Measurements from ENCODE around the gene RUNX1. TPM values are rescaled to one million over a fixed set of nuclear protein-coding genes. Genes with fewer than 3 reads are reported as not detected.

Gene RUNX1
- total and polyA plus RNA-seq, 7 donors: 8.7 to 230 (median 30.1) TPM

DNA sequence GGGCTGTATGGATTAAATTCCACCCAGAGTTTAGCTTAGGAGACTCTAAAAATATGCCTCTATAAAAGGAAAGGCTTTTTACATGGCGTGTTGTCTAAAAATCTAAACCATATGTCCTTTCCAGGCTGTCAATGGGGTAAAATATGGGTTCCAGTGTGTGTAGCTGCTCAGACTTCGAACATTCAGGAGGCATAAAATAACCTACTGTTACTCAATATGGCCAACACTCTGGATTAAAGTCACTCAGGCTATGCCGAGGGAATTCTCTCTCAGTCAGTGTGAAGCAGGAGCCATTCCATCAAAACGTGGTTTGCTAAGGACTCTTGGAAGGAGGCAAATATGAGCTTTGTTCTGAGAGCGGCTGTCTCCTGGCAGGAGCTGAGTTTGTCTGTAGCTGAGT, 135.3 kb downstream of the RUNX1 start:
- TF ChIP-seq, protein P1, sequence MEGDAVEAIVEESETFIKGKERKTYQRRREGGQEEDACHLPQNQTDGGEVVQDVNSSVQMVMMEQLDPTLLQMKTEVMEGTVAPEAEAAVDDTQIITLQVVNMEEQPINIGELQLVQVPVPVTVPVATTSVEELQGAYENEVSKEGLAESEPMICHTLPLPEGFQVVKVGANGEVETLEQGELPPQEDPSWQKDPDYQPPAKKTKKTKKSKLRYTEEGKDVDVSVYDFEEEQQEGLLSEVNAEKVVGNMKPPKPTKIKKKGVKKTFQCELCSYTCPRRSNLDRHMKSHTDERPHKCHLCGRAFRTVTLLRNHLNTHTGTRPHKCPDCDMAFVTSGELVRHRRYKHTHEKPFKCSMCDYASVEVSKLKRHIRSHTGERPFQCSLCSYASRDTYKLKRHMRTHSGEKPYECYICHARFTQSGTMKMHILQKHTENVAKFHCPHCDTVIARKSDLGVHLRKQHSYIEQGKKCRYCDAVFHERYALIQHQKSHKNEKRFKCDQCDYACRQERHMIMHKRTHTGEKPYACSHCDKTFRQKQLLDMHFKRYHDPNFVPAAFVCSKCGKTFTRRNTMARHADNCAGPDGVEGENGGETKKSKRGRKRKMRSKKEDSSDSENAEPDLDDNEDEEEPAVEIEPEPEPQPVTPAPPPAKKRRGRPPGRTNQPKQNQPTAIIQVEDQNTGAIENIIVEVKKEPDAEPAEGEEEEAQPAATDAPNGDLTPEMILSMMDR (IDR thresholded peaks at IDR 0.05): no peak
- intact Hi-C loops (cut with DNase I): no loop called here
- H3K4me3 ChIP-seq: no peak overlapping the region
- H3K27ac ChIP-seq: no peak overlapping the region
- DNase-seq (no peak), ATAC-seq (peak in 1 of 4 donors; percentile 6)
- H3K4me1 ChIP-seq: no peaks in the 10 kb centered on the region
- no peaks in the 10 kb centered on the region for H3K27me3 ChIP-seq (ENCODE audit: insufficient read depth in 3 of 3, low read length in 2 of 3)
- H3K9me3 ChIP-seq: no peaks in the 10 kb centered on the region
- peaks cover 0 to 3% of the 10 kb centered on the region in 2 donors for H3K36me3 ChIP-seq (ENCODE audit: insufficient read depth in 1 of 2, low read depth in 1 of 2)
- 39 to 51% (median 43%) methylated on average over 5 of the region's 5 CpGs for WGBS, 3 donors

DNA sequence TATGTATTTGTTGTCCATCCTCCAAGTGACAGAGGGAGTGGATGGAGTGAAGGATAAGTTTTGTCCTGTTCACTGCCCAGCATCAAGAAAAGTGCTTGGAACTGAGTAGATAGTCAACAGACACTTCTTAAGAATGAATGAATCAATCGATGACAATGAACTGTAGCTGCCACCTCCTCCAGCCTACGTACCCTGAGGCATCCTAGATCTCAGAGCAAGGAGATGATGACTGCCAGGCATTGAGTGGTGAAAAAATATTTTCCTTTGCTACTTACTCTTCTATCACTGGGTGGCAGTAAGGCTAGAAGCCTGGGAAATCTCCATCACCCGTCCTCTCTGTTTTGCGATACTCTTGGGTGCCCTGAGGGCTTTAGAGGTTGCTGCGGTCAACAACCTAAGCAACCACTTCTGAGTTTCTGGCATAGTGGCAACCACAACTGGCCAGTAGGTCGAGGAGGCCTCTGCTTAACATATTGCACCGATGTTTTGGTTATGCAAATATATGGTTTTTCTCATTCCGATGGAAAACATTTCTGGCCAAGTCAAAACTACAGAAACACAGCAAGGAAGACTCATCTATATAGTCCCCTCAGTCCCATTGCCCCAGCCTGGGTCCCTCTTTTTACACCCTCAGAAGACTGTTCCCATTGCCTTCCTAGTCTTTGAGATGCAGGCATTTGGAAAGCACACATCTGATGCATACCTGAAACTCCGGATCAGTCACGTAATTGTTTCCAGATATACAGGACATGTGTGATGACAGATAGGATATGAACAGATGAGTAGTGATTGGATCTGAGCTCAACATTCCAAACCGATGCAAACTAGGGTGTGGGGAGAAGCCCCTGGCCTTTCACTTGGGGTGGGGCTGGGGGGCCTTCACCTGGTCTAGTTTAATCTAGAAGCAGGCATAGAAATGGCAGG, 136.8 kb downstream of the RUNX1 start:
- Histone ChIP-seq H3K4me3 (no peak overlapping the region), H3K27me3 (ENCODE audit: insufficient read depth in 3 of 3, low read length in 2 of 3) (no peaks in the 10 kb centered on the region), H3K27ac (no peak overlapping the region), H3K4me1 (no peaks in the 10 kb centered on the region), H3K36me3 (ENCODE audit: insufficient read depth in 1 of 2, low read depth in 1 of 2) (peaks cover 0 to 3% of the 10 kb centered on the region in 2 donors), H3K9me3 (no peaks in the 10 kb centered on the region)
- no peak for DNase-seq
- no peak for ATAC-seq
- intact Hi-C loops (cut with DNase I): no loop called here
- 80 to 85% (median 83%) methylated on average over 11 of the region's 11 CpGs for WGBS, 3 donors
- TF ChIP-seq, protein P1 (IDR thresholded peaks at IDR 0.05): no peak

DNA sequence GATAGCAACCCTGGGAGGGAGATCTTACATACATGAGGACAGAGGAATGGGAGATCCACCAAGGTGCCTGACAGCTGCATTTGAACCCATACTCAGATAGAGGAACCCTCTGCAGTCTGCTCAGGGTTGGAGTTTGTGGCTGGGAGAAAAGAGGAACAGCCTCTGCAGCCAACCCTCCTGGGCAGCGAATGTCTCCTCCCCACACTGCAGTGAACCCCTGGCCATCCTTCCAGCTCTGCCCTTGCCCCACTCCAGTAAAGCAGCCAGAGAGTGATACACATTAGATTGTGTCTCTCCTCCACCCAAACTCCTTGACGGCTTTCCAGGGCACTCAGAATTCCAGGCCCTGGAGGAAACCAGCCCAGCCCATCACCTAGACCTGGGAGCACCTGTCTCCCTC, 137.7 kb downstream of the RUNX1 start:
- DNase-seq (no peak), ATAC-seq (peak in 1 of 4 donors; percentile 14)
- no peaks in the 10 kb centered on the region for H3K4me1 ChIP-seq
- H3K36me3 ChIP-seq (ENCODE audit: insufficient read depth in 1 of 2, low read depth in 1 of 2): peaks cover 0 to 3% of the 10 kb centered on the region in 2 donors
- no peaks in the 10 kb centered on the region for H3K9me3 ChIP-seq
- 97 to 100% (median 99%) methylated on average over 2 of the region's 2 CpGs for WGBS, 3 donors
- no peak overlapping the region for H3K27ac ChIP-seq
- H3K4me3 ChIP-seq: no peak overlapping the region
- H3K27me3 ChIP-seq (ENCODE audit: insufficient read depth in 3 of 3, low read length in 2 of 3): no peaks in the 10 kb centered on the region
- intact Hi-C loops (cut with DNase I): no loop called here
- TF ChIP-seq, protein P1 (IDR thresholded peaks at IDR 0.05): no peak

DNA sequence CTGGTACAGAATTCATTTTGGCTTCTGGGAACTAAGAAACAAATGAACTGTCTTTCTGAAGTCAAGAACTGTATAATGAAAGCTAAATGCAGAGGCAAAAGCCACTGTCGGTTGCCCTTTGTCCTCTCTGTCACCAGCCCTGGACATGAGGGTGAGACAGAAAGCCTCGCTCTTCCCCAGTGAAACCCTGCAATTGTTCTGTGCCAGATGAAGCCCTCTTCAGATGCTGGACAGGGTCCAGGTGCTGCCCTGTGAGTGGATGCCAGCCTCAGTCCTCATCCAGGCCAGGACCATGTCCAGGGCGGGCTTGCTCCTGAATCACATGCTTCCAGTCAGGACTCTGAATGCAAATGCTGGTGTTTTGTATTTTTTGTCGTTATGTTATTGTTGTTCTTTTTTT, 138.7 kb downstream of the RUNX1 start:
- TF ChIP-seq, protein P1 (IDR thresholded peaks at IDR 0.05): no peak
- ATAC-seq (peak in 1 of 4 donors; percentile 25), DNase-seq (no peak)
- Histone ChIP-seq H3K9me3 (no peaks in the 10 kb centered on the region), H3K4me3 (no peak overlapping the region), H3K4me1 (no peaks in the 10 kb centered on the region), H3K27me3 (ENCODE audit: insufficient read depth in 3 of 3, low read length in 2 of 3) (no peaks in the 10 kb centered on the region), H3K27ac (no peak overlapping the region), H3K36me3 (ENCODE audit: insufficient read depth in 1 of 2, low read depth in 1 of 2) (peaks cover 0 to 3% of the 10 kb centered on the region in 2 donors)
- intact Hi-C loops (cut with DNase I): no loop called here
- 63 to 77% (median 67%) methylated on average over 4 of the region's 4 CpGs for WGBS, 3 donors

All from psoas muscle (tissue), 8 donors.